GM23248 (cell line): Measurements from ENCODE around the gene SH3TC1. TPM values are rescaled to one million over a fixed set of nuclear protein-coding genes. Genes with fewer than 3 reads are reported as not detected.

Source experiments
- DNase-seq: peaks from one replicate; pipeline ENCODE4 v3.0.0-alpha.2; 2015
- H2AFZ ChIP-seq: fragments of 200-600 bp; sonication (generic); 2 replicates; pipeline ENCODE4 v1.6.1; 2016; ENCODE audit warnings: antibody characterized with exemption
- H3F3A ChIP-seq: fragments of 200-600 bp; sonication (generic); 2 replicates; pipeline ENCODE4 v1.6.1; 2016; ENCODE audit warnings: mild to moderate bottlenecking, antibody characterized with exemption, mixed run types; ENCODE audit not compliant: insufficient read depth
- H3K27ac ChIP-seq: fragments of 200-600 bp; sonication (generic); 2 replicates; pipeline ENCODE4 v1.5.1; 2016; ENCODE audit warnings: mild to moderate bottlenecking
- H3K27me3 ChIP-seq: fragments of 200-600 bp; sonication (generic); replicated peaks from 2 replicates; pipeline ENCODE4 v1.6.1; 2016; ENCODE audit warnings: mild to moderate bottlenecking; ENCODE audit not compliant: insufficient read depth
- H3K36me3 ChIP-seq: fragments of 200-600 bp; sonication (generic); 2 replicates; pipeline ENCODE4 v1.6.1; 2016; ENCODE audit warnings: low read depth, mild to moderate bottlenecking
- H3K4me1 ChIP-seq: fragments of 200-600 bp; sonication (generic); 2 replicates; pipeline ENCODE4 v1.6.1; 2016; ENCODE audit warnings: mild to moderate bottlenecking; ENCODE audit not compliant: insufficient read depth
- H3K4me2 ChIP-seq: fragments of 200-600 bp; sonication (generic); one replicate; pipeline ENCODE4 v1.6.1; 2016; ENCODE audit warnings: mild to moderate bottlenecking; ENCODE audit not compliant: unreplicated experiment
- H3K4me3 ChIP-seq: fragments of 200-600 bp; sonication (generic); 2 replicates; pipeline ENCODE4 v1.5.1; 2016; ENCODE audit warnings: mild to moderate bottlenecking
- H3K79me2 ChIP-seq: fragments of 200-600 bp; sonication (generic); 2 replicates; pipeline ENCODE4 v1.6.1; 2016; ENCODE audit warnings: mild to moderate bottlenecking; ENCODE audit not compliant: insufficient read depth
- H3K9ac ChIP-seq: fragments of 200-600 bp; sonication (generic); 2 replicates; pipeline ENCODE4 v1.6.1; 2016; ENCODE audit warnings: mild to moderate bottlenecking
- H3K9me2 ChIP-seq: fragments of 200-600 bp; sonication (generic); 2 replicates; pipeline ENCODE4 v1.6.1; 2016; ENCODE audit warnings: mixed run types, mild to moderate bottlenecking, moderate library complexity; ENCODE audit not compliant: insufficient read depth
- H3K9me3 ChIP-seq: fragments of 200-600 bp; sonication (generic); one replicate; pipeline ENCODE4 v1.6.1; 2017; ENCODE audit warnings: low read depth
- H4K20me1 ChIP-seq: fragments of 200-600 bp; sonication (generic); 2 replicates; pipeline ENCODE4 v1.6.0; 2016; ENCODE audit not compliant: insufficient read depth
- EZH2 ChIP-seq: fragments of 200-600 bp; sonication (generic); IDR thresholded peaks from 2 replicates; pipeline ENCODE4 v1.6.1; 2018; ENCODE audit warnings: antibody characterized with exemption, mild to moderate bottlenecking; ENCODE audit not compliant: insufficient read depth, poor library complexity, severe bottlenecking
- EZH2phosphoT487 ChIP-seq: fragments of 200-600 bp; sonication (generic); IDR thresholded peaks from 2 replicates; pipeline ENCODE4 v1.6.1; 2018; ENCODE audit warnings: antibody characterized with exemption, moderate library complexity, mild to moderate bottlenecking, low read depth; ENCODE audit not compliant: insufficient read depth
- WGBS, 2 experiments: methylation state at CpG; one replicate each; pipeline ENCODE4 v1.1.6; 2015 to 2017; ENCODE audit warnings: low lambda C conversion rate in 2 of 2, low coverage in 1 of 2; ENCODE audit errors: missing lambda C conversion rate in 2 of 2; 5-methylcytosine and 5-hydroxymethylcytosine counted together
- in situ Hi-C: fragments of 300-500 bp; cut with MboI; formaldehyde crosslinking; loops from 2 replicates; pipeline ENCODE4 v1.15.0; 2020
- polyA plus RNA-seq: library from polyadenylated mRNA; unstranded; fragments of >200 nt; fragmentation: Nextera tagmentation; extraction: Ambion mirVana; gene quantifications from 2 replicates; pipeline ENCODE4 v1.2.1, GENCODE V29; 2016
- total RNA-seq: library from RNA; depleted of rRNA; stranded (reverse); fragments of >200 nt; shearing (Covaris generic); gene quantifications from 2 replicates; pipeline ENCODE4 v1.2.3, GENCODE V29; 2014

SH3TC1 gene
- total and polyA plus RNA-seq, 2 experiments from 2014 or later, result 2.3 to 6.5 TPM

- Histone ChIP-seq H3F3A (no peaks in the 10 kb centered on the region), H4K20me1 (no peaks in the 10 kb centered on the region), H3K9ac (no peak overlapping the region), H3K27ac (no peak overlapping the region), H3K9me2 (no peaks in the 10 kb centered on the region), H3K9me3 (no peaks in the 10 kb centered on the region), H3K36me3 (no peaks in the 10 kb centered on the region), H3K27me3 (peaks cover 16% of the 10 kb centered on the region), H2AFZ (no peak overlapping the region), H3K4me2 (no peak overlapping the region), H3K4me1 (no peaks in the 10 kb centered on the region), H3K4me3 (no peak overlapping the region), H3K79me2 (no peaks in the 10 kb centered on the region)
- DNase-seq, result no peak
- WGBS, 2 experiments, result 66 to 70% methylated on average over 5 to 8 of the region's 8 CpGs
- in situ Hi-C loops, result no loop called here
- TF ChIP-seq EZH2phosphoT487 (no peak), EZH2 (no peak)
Observed at GRCh38 chr4:8162625-8163024, 36.5 kb upstream of the SH3TC1 start.

- H3K27ac ChIP-seq, result no peak overlapping the region
- no peak overlapping the region for H3K4me3 ChIP-seq
- no peak overlapping the region for H3K4me2 ChIP-seq
- H3K9me3 ChIP-seq, result no peaks in the 10 kb centered on the region
- no peaks in the 10 kb centered on the region for H3F3A ChIP-seq
- H4K20me1 ChIP-seq, result no peaks in the 10 kb centered on the region
- in situ Hi-C loops, result no loop called here
- no peaks in the 10 kb centered on the region for H3K79me2 ChIP-seq
- no peak overlapping the region for H2AFZ ChIP-seq
- 52% methylated on average over 7 of the region's 7 CpGs for WGBS, 2 experiments
- H3K27me3 ChIP-seq, result peaks cover 16% of the 10 kb centered on the region
- TF ChIP-seq EZH2, result no peak
- no peak for TF ChIP-seq EZH2phosphoT487
- H3K4me1 ChIP-seq, result no peaks in the 10 kb centered on the region
- H3K9ac ChIP-seq, result no peak overlapping the region
- no peak for DNase-seq
- no peaks in the 10 kb centered on the region for H3K9me2 ChIP-seq
- no peaks in the 10 kb centered on the region for H3K36me3 ChIP-seq
Observed at GRCh38 chr4:8163026-8163425, 36.1 kb upstream of the SH3TC1 start.

- no peak for DNase-seq
- no peak overlapping the region for H3K27ac ChIP-seq
- H3K4me1 ChIP-seq, result no peaks in the 10 kb centered on the region
- no peak overlapping the region for H3K4me2 ChIP-seq
- TF ChIP-seq EZH2 (no peak), EZH2phosphoT487 (no peak)
- 64% methylated on average over 19 of the region's 19 CpGs for WGBS, 2 experiments
- no peak overlapping the region for H3K9ac ChIP-seq
- H3K36me3 ChIP-seq, result no peaks in the 10 kb centered on the region
- in situ Hi-C loops, result no loop called here
- H3K4me3 ChIP-seq, result no peak overlapping the region
- H2AFZ ChIP-seq, result no peak overlapping the region
- no peaks in the 10 kb centered on the region for H3K79me2 ChIP-seq
- H3K27me3 ChIP-seq, result peaks cover 17% of the 10 kb centered on the region; the same call in 1 of the 2 replicates
- H4K20me1 ChIP-seq, result no peaks in the 10 kb centered on the region
- H3K9me3 ChIP-seq, result no peaks in the 10 kb centered on the region
- H3K9me2 ChIP-seq, result no peaks in the 10 kb centered on the region
- H3F3A ChIP-seq, result no peaks in the 10 kb centered on the region
Observed at GRCh38 chr4:8163436-8164193, 35.5 kb upstream of the SH3TC1 start.

GRCh38 chr4:8164194-8164565 is 34.9 kb upstream of the SH3TC1 start:
- H3K79me2 ChIP-seq, result no peaks in the 10 kb centered on the region
- H3K4me3 ChIP-seq, result no peak overlapping the region
- no peaks in the 10 kb centered on the region for H3K9me3 ChIP-seq
- H4K20me1 ChIP-seq, result no peaks in the 10 kb centered on the region
- in situ Hi-C loops, result no loop called here
- no peaks in the 10 kb centered on the region for H3K9me2 ChIP-seq
- H3K9ac ChIP-seq, result no peak overlapping the region
- TF ChIP-seq EZH2phosphoT487 (no peak), EZH2 (no peak)
- WGBS, 2 experiments, result 49 to 54% methylated on average over 9 of the region's 9 CpGs
- DNase-seq, result no peak
- H3K4me1 ChIP-seq, result no peaks in the 10 kb centered on the region
- H3K4me2 ChIP-seq, result no peak overlapping the region
- peaks cover 17% of the 10 kb centered on the region; the same call in 1 of the 2 replicates for H3K27me3 ChIP-seq
- no peaks in the 10 kb centered on the region for H3F3A ChIP-seq
- H3K36me3 ChIP-seq, result no peaks in the 10 kb centered on the region
- H3K27ac ChIP-seq, result no peak overlapping the region
- H2AFZ ChIP-seq, result no peak overlapping the region
